ENCODE measurements around the gene MMD.

DNA sequence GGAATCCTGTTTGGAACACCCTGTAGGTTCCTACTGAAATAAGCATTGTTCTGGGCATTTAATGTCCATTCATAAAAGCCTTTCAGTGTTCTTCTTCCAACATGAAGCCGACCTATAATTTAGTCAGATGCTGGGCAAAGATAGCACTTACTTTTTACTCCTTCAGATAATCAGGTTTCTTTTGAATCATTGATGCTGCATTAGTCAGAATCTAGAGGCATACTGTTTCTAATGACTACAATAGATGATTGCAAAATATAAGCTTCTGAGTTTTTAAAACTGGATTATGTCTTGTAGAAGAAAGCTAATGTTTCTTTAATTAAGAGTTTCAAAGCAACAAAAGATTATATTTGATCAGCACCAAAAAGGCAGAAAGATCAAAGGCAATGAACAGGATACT lies 16.0 kb downstream of the MMD start:
- no peak for TF ChIP-seq TARDBP (IDR thresholded peaks at IDR 0.05)
- no peak for TF ChIP-seq FOXM1 (IDR thresholded peaks at IDR 0.05; ENCODE audit: borderline replicate concordance)
- TF ChIP-seq FOXA1 (IDR thresholded peaks at IDR 0.05) = no peak
- no peak for TF ChIP-seq HDGF (IDR thresholded peaks at IDR 0.05; ENCODE audit: borderline replicate concordance)
- TF ChIP-seq L3MBTL2 (conservative IDR thresholded peaks at IDR 0.05) = no peak
- TF ChIP-seq SUZ12 (IDR thresholded peaks at IDR 0.05) = no peak
- no peak for TF ChIP-seq FOXK2 (IDR thresholded peaks at IDR 0.05)
